Measurements from ENCODE around the gene DMGDH.

- no peak for TF ChIP-seq CTCF (conservative IDR thresholded peaks at IDR 0.05; ENCODE audit: low read depth, low read length)
- no peak for TF ChIP-seq POLR2A (IDR thresholded peaks at IDR 0.05; ENCODE audit: low read depth, low read length)
- TF ChIP-seq RAD21 (IDR thresholded peaks at IDR 0.05; ENCODE audit: low read length): no peak
- TF ChIP-seq SMC3 (IDR thresholded peaks at IDR 0.05; ENCODE audit: low read depth, low read length): no peak
- TF ChIP-seq NFE2L2 (IDR thresholded peaks at IDR 0.05; ENCODE audit: low read depth, low read length): no peak
- no peak for TF ChIP-seq MAFK (IDR thresholded peaks at IDR 0.05; ENCODE audit: low read depth, low read length)
- no peak for TF ChIP-seq MXI1 (IDR thresholded peaks at IDR 0.05; ENCODE audit: borderline replicate concordance, low read depth, low read length)
- no peak for TF ChIP-seq BHLHE40 (IDR thresholded peaks at IDR 0.05; ENCODE audit: low read depth, low read length)
Measured at GRCh38 chr5:79036769-79037168, 32.7 kb downstream of the DMGDH start.
